GM23338 (cell line): ENCODE data around the gene CD40.

Experiments
- CREB1 ChIP-seq: fragments of 250-450 bp; sonication (Bioruptor Pico); IDR thresholded peaks from 2 replicates; pipeline ENCODE4 v1.5.0; 2020; ENCODE audit warnings: low read depth, mild to moderate bottlenecking, moderate library complexity
- ETS1 ChIP-seq: IDR thresholded peaks from 2 replicates; pipeline ENCODE4 v1.6.1; 2016; ENCODE audit warnings: antibody characterized with exemption
- EZH2 ChIP-seq: fragments of 200-600 bp; sonication (generic); IDR thresholded peaks from one replicate; pipeline ENCODE4 v1.8.0; 2017; ENCODE audit warnings: antibody characterized with exemption, mild to moderate bottlenecking, low read depth; ENCODE audit not compliant: unreplicated experiment
- EZH2phosphoT487 ChIP-seq: fragments of 200-600 bp; sonication (generic); IDR thresholded peaks from one replicate; pipeline ENCODE4 v1.8.1; 2018; ENCODE audit warnings: antibody characterized with exemption; ENCODE audit not compliant: unreplicated experiment
- JUNB ChIP-seq: IDR thresholded peaks from one replicate; pipeline ENCODE4 v1.6.1; 2016; ENCODE audit warnings: antibody characterized with exemption; ENCODE audit not compliant: unreplicated experiment
- NANOG ChIP-seq: IDR thresholded peaks from 2 replicates; pipeline ENCODE4 v1.6.1; 2016; ENCODE audit warnings: antibody characterized with exemption, borderline replicate concordance
- POLR2AphosphoS5 ChIP-seq: IDR thresholded peaks from 2 replicates; pipeline ENCODE4 v1.6.1; 2016; ENCODE audit warnings: antibody characterized with exemption, low read depth
- STAT1 ChIP-seq: IDR thresholded peaks from one replicate; pipeline ENCODE4 v1.6.1; 2016; ENCODE audit warnings: antibody characterized with exemption; ENCODE audit not compliant: unreplicated experiment
- ZNF331 ChIP-seq: fragments of 250-450 bp; sonication (Bioruptor Pico); IDR thresholded peaks from 2 replicates; pipeline ENCODE4 v1.5.0; 2020; ENCODE audit warnings: low read depth, mild to moderate bottlenecking, moderate library complexity
- TF ChIP-seq, protein P1 (sequence below), 2 experiments: fragments of 200-600 bp in 1 of 2; sonication (generic) in 1 of 2; conservative IDR thresholded peaks; 2 replicates each; pipeline versions ENCODE4 v1.5.1 to v1.6.1; 2016 to 2017; ENCODE audit warnings: antibody characterized with exemption in 2 of 2, low read depth in 2 of 2, mild to moderate bottlenecking in 2 of 2, moderate library complexity in 1 of 2
- TF ChIP-seq, protein P2 (sequence below): IDR thresholded peaks from one replicate; pipeline ENCODE4 v1.6.1; 2018; ENCODE audit warnings: antibody characterized with exemption; ENCODE audit not compliant: unreplicated experiment

GRCh38 chr20:46178891-46179290 is 60.8 kb downstream of the CD40 start:
- TF ChIP-seq EZH2 (no peak), EZH2phosphoT487 (no peak), CREB1 (no peak), ZNF331 (CRISPR knock-in tag) (no peak), POLR2AphosphoS5 (no peak), JUNB (no peak), ETS1 (no peak), STAT1 (no peak), NANOG (no peak)
- TF ChIP-seq, protein P1, sequence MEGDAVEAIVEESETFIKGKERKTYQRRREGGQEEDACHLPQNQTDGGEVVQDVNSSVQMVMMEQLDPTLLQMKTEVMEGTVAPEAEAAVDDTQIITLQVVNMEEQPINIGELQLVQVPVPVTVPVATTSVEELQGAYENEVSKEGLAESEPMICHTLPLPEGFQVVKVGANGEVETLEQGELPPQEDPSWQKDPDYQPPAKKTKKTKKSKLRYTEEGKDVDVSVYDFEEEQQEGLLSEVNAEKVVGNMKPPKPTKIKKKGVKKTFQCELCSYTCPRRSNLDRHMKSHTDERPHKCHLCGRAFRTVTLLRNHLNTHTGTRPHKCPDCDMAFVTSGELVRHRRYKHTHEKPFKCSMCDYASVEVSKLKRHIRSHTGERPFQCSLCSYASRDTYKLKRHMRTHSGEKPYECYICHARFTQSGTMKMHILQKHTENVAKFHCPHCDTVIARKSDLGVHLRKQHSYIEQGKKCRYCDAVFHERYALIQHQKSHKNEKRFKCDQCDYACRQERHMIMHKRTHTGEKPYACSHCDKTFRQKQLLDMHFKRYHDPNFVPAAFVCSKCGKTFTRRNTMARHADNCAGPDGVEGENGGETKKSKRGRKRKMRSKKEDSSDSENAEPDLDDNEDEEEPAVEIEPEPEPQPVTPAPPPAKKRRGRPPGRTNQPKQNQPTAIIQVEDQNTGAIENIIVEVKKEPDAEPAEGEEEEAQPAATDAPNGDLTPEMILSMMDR (conservative IDR thresholded peaks at IDR 0.05; ENCODE audit: low read depth in 2 of 2), result no peak
- TF ChIP-seq, protein P2, sequence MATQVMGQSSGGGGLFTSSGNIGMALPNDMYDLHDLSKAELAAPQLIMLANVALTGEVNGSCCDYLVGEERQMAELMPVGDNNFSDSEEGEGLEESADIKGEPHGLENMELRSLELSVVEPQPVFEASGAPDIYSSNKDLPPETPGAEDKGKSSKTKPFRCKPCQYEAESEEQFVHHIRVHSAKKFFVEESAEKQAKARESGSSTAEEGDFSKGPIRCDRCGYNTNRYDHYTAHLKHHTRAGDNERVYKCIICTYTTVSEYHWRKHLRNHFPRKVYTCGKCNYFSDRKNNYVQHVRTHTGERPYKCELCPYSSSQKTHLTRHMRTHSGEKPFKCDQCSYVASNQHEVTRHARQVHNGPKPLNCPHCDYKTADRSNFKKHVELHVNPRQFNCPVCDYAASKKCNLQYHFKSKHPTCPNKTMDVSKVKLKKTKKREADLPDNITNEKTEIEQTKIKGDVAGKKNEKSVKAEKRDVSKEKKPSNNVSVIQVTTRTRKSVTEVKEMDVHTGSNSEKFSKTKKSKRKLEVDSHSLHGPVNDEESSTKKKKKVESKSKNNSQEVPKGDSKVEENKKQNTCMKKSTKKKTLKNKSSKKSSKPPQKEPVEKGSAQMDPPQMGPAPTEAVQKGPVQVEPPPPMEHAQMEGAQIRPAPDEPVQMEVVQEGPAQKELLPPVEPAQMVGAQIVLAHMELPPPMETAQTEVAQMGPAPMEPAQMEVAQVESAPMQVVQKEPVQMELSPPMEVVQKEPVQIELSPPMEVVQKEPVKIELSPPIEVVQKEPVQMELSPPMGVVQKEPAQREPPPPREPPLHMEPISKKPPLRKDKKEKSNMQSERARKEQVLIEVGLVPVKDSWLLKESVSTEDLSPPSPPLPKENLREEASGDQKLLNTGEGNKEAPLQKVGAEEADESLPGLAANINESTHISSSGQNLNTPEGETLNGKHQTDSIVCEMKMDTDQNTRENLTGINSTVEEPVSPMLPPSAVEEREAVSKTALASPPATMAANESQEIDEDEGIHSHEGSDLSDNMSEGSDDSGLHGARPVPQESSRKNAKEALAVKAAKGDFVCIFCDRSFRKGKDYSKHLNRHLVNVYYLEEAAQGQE, result no peak
